ENCODE data around the gene OCA2.
"Not testable (repeated sequence)": the region's sequence is repeated elsewhere in the genome, so short reads cannot be mapped to it uniquely, and the experiment has no call there.

Gene OCA2

GRCh38 chr15:28136236-28136904, 37.3 kb upstream of the OCA2 start:
- not testable (repeated sequence) for H3K27me3 ChIP-seq (ENCODE audit: insufficient read depth, low read length, poor library complexity, severe bottlenecking); H3K9me2 ChIP-seq (replicated peaks; ENCODE audit: low read depth, low read length); H2AFZ ChIP-seq (ENCODE audit: low read length); H3K9me3 ChIP-seq (ENCODE audit: insufficient read depth, low read depth, low read length); H3K4me3 ChIP-seq (ENCODE audit: low read length, poor library complexity, severe bottlenecking); H4K20me1 ChIP-seq (ENCODE audit: insufficient read depth, low read length, poor library complexity, severe bottlenecking); H3K9ac ChIP-seq (ENCODE audit: low read depth, low read length, poor library complexity, severe bottlenecking); H3K79me2 ChIP-seq (ENCODE audit: insufficient read depth, low read length); H3F3A ChIP-seq (ENCODE audit: low read depth)
- Histone ChIP-seq H3K36me3 (ENCODE audit: insufficient read depth, low read length) (peaks cover 68% of the 10 kb centered on the region; the same call in 1 of the 2 replicates), H3K4me2 (ENCODE audit: low read depth, low read length, poor library complexity, severe bottlenecking) (peak overlapping the region; percentile 38), H3K4me1 (ENCODE audit: insufficient read depth, low read length, poor library complexity, severe bottlenecking) (peaks cover 14% of the 10 kb centered on the region)

GRCh38 chr15:28133281-28133680, 34.2 kb upstream of the OCA2 start:
- no peak overlapping the region for H3K4me2 ChIP-seq (ENCODE audit: low read depth, low read length, poor library complexity, severe bottlenecking)
- H3K9me3 ChIP-seq (ENCODE audit: insufficient read depth, low read depth, low read length) = no peaks in the 10 kb centered on the region
- no peak overlapping the region for H3K4me3 ChIP-seq (ENCODE audit: low read length, poor library complexity, severe bottlenecking)

GRCh38 chr15:28132524-28133275, 33.6 kb upstream of the OCA2 start:
- TF ChIP-seq CTCF (conservative IDR thresholded peaks at IDR 0.05; ENCODE audit: low read length) = no peak
- Histone ChIP-seq H3K4me3 (ENCODE audit: low read length, poor library complexity, severe bottlenecking) (no peak overlapping the region), H3K9me3 (ENCODE audit: insufficient read depth, low read depth, low read length) (no peaks in the 10 kb centered on the region), H2AFZ (ENCODE audit: low read length) (no peak overlapping the region), H3K4me2 (ENCODE audit: low read depth, low read length, poor library complexity, severe bottlenecking) (no peak overlapping the region), H3K9ac (ENCODE audit: low read depth, low read length, poor library complexity, severe bottlenecking) (no peak overlapping the region), H3F3A (ENCODE audit: low read depth) (no peaks in the 10 kb centered on the region), H3K79me2 (ENCODE audit: insufficient read depth, low read length) (no peaks in the 10 kb centered on the region), H3K27me3 (ENCODE audit: insufficient read depth, low read length, poor library complexity, severe bottlenecking) (no peaks in the 10 kb centered on the region), H3K9me2 (replicated peaks; ENCODE audit: low read depth, low read length) (no peaks in the 10 kb centered on the region), H4K20me1 (ENCODE audit: insufficient read depth, low read length, poor library complexity, severe bottlenecking) (no peaks in the 10 kb centered on the region), H3K36me3 (ENCODE audit: insufficient read depth, low read length) (peaks cover 54% of the 10 kb centered on the region; the same call in 1 of the 2 replicates), H3K4me1 (ENCODE audit: insufficient read depth, low read length, poor library complexity, severe bottlenecking) (peaks cover 14% of the 10 kb centered on the region)

More at GRCh38 chr15:28133281-28133680, 34.2 kb upstream of the OCA2 start:
- Histone ChIP-seq H3K4me1 (ENCODE audit: insufficient read depth, low read length, poor library complexity, severe bottlenecking) (peaks cover 14% of the 10 kb centered on the region), H3K79me2 (ENCODE audit: insufficient read depth, low read length) (no peaks in the 10 kb centered on the region), H3K9me2 (replicated peaks; ENCODE audit: low read depth, low read length) (no peaks in the 10 kb centered on the region), H3K27me3 (ENCODE audit: insufficient read depth, low read length, poor library complexity, severe bottlenecking) (no peaks in the 10 kb centered on the region), H2AFZ (ENCODE audit: low read length) (no peak overlapping the region), H3F3A (ENCODE audit: low read depth) (no peaks in the 10 kb centered on the region), H4K20me1 (ENCODE audit: insufficient read depth, low read length, poor library complexity, severe bottlenecking) (no peaks in the 10 kb centered on the region), H3K9ac (ENCODE audit: low read depth, low read length, poor library complexity, severe bottlenecking) (no peak overlapping the region), H3K36me3 (ENCODE audit: insufficient read depth, low read length) (peaks cover 58% of the 10 kb centered on the region; the same call in 1 of the 2 replicates)
- no peak for TF ChIP-seq CTCF (conservative IDR thresholded peaks at IDR 0.05; ENCODE audit: low read length)
- TF ChIP-seq EZH2phosphoT487 (IDR thresholded peaks at IDR 0.05; ENCODE audit: borderline replicate concordance) = no peak

Data from Loucy (cell line).